ENCODE measurements around the gene PRAME.
A peak's percentile ranks its signal among the peaks of the same experiment; 100 is the strongest.

DNA sequence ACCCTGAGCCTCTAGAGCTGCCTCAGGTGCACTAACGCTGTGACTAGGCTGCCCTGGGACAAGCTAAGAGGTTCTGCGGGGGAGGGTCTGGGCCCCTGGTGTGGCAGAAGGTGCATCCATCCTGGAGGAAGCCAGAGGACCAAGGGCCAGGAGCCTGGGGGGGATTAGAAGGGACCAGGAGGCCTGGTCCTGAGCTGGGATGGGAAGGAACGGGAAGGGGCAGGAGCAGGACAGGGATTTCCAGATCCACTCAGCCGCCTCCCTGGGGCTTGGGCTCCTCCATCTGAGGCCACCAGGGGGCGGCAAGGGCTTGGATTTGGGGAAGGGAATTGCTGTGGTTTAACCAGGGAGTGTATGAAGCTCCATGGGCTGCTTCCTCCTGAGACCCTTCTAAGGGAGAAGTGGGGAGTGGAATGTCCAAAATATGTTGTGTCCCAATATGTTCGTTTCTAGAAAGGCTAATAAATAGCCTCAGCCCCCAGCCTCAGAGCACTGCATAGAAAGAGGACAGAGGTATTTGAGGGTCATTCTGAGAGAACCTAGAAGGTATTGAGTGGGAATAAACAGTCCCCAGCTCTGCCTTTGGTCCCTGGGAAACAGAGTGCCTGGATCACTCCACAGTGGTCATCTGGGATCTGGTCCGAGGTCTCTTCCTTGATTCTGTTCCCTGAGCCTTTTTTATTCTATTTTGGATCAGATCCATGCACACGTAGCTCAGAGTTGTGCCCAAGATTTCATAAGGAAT, 17.4 kb upstream of the PRAME start:
- TF ChIP-seq, protein P1, sequence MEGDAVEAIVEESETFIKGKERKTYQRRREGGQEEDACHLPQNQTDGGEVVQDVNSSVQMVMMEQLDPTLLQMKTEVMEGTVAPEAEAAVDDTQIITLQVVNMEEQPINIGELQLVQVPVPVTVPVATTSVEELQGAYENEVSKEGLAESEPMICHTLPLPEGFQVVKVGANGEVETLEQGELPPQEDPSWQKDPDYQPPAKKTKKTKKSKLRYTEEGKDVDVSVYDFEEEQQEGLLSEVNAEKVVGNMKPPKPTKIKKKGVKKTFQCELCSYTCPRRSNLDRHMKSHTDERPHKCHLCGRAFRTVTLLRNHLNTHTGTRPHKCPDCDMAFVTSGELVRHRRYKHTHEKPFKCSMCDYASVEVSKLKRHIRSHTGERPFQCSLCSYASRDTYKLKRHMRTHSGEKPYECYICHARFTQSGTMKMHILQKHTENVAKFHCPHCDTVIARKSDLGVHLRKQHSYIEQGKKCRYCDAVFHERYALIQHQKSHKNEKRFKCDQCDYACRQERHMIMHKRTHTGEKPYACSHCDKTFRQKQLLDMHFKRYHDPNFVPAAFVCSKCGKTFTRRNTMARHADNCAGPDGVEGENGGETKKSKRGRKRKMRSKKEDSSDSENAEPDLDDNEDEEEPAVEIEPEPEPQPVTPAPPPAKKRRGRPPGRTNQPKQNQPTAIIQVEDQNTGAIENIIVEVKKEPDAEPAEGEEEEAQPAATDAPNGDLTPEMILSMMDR (IDR thresholded peaks at IDR 0.05; ENCODE audit: low read length): peak; percentile 88
- TF ChIP-seq EZH2 (optimal IDR thresholded peaks at IDR 0.05; ENCODE audit: low read depth, low read length): no peak
